GM12878 (cell line): ENCODE measurements around the gene SNRPD3.

Source experiments
- NFIC ChIP-seq: IDR thresholded peaks from 2 replicates; pipeline ENCODE4 v1.6.1; 2012; ENCODE audit warnings: low read depth, mild to moderate bottlenecking, inconsistent platforms, low read length, moderate library complexity
- TAF1 ChIP-seq: IDR thresholded peaks from 2 replicates; pipeline ENCODE4 v1.6.1; 2011; ENCODE audit warnings: mild to moderate bottlenecking, low read depth, low read length, borderline replicate concordance

DNA sequence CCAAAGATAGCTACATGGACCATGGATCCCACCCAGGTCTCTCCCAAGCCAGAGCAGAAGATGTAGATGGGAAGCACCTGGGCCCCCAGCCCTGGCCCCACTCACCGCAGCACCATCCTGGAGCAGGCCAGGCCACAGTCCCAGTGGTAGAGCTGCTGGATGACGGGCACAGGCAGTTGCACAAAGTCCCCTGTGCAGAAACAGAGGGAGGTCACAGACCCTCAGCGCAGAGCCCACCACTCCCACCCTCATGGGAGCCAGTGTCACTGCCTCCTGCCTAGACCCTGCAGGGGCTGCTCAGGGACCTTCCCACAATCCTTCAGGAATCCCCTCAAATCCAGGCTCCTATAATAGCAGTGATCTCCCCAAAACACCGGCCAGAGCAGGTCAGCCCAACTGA lies 7.0 kb upstream of the SNRPD3 start:
- TF ChIP-seq TAF1 (no peak), NFIC (no peak)
